Stomach (tissue), 4 donors: ENCODE measurements around the gene FAN1.

Experiments
- EP300 ChIP-seq: sonication (generic); formaldehyde crosslinking; IDR thresholded peaks from one replicate; pipeline ENCODE4 v1.6.1; 2017; ENCODE audit warnings: antibody characterized with exemption
- POLR2AphosphoS5 ChIP-seq, 3 donors: sonication (generic); formaldehyde crosslinking; IDR thresholded peaks; one replicate each; pipeline ENCODE4 v1.6.1; 2016; ENCODE audit warnings: antibody characterized with exemption in 3 of 3
- TF ChIP-seq, protein P1 (sequence below), 7 experiments: fragments of 450-650 bp in 4 of 7; fragments of 200-600 bp in 3 of 7; sonication (generic) in 3 of 7; IDR thresholded peaks; one replicate each; pipeline ENCODE4 v1.5.1; 2016 to 2019; ENCODE audit warnings: antibody characterized with exemption in 7 of 7, control low read depth in 2 of 7, mild to moderate bottlenecking in 1 of 7

- TF ChIP-seq POLR2AphosphoS5 (IDR thresholded peaks at IDR 0.05) (no peak), EP300 (no peak)
- TF ChIP-seq, protein P1, sequence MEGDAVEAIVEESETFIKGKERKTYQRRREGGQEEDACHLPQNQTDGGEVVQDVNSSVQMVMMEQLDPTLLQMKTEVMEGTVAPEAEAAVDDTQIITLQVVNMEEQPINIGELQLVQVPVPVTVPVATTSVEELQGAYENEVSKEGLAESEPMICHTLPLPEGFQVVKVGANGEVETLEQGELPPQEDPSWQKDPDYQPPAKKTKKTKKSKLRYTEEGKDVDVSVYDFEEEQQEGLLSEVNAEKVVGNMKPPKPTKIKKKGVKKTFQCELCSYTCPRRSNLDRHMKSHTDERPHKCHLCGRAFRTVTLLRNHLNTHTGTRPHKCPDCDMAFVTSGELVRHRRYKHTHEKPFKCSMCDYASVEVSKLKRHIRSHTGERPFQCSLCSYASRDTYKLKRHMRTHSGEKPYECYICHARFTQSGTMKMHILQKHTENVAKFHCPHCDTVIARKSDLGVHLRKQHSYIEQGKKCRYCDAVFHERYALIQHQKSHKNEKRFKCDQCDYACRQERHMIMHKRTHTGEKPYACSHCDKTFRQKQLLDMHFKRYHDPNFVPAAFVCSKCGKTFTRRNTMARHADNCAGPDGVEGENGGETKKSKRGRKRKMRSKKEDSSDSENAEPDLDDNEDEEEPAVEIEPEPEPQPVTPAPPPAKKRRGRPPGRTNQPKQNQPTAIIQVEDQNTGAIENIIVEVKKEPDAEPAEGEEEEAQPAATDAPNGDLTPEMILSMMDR (IDR thresholded peaks at IDR 0.05) = no peak
These were observed 16.3 kb downstream of the FAN1 start for GRCh38 chr15:30919877-30920550.
